HG03558 (cell line): ENCODE measurements around the gene NFRKB.

Experiments
- ATAC-seq: cut with Tn5 transposase; IDR thresholded peaks from one replicate; pipeline ENCODE4 v1.9.1; 2021; ENCODE audit warnings: moderate number of reproducible peaks; ENCODE audit not compliant: unreplicated experiment; ENCODE audit errors: extremely low read depth

Gene NFRKB

DNA sequence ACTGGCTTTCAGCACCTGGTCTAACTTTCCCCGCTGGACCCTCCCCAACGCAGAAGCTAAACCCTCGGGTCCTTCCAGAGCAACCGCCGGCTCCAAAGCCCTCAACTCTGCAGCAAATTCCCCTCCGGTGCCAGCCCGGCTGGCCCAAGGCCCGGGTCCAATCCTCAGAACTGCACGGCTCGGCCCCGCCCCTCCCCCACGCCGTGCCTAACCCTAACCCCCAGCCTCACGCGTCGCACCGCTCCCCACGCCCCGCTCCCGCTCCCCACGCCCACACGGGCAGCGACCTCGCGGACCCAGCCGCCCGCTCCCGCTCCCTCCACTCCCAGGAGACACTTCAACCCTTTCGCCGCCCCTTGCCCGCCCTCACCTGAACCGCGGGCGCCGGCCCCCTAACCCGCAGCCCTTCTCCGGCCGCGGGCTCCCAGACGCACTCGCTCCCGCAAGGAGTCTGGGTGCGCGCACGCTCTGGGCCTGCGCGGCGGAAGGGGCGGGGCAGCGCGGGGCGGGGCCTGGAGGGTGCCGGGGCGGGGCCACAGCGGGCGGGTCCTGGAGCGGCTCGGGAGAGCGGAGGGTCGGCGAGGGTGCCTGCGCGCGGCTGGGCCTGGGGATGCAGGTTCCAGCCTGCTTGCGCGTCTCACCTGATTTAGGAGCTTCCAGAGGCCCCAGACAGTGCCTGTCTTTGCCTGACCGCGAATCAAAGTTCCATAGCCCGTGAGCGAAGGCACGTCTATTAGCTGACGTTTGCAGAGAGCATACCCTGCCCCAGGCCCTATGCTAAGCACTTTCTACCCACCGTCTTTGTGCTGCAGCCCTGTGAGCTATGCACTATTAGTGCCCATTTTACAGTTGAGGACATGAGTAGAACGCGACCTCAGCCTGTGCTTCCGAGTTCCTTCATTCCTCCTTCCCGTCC is at the start of gene NFRKB:
Gene NFRKB, minus strand, starts transcription at position 453 of the 916 bp plus-strand sequence. CDS start 2,729 bp downstream, outside the sequence.
- peak; percentile 85 for ATAC-seq

DNA sequence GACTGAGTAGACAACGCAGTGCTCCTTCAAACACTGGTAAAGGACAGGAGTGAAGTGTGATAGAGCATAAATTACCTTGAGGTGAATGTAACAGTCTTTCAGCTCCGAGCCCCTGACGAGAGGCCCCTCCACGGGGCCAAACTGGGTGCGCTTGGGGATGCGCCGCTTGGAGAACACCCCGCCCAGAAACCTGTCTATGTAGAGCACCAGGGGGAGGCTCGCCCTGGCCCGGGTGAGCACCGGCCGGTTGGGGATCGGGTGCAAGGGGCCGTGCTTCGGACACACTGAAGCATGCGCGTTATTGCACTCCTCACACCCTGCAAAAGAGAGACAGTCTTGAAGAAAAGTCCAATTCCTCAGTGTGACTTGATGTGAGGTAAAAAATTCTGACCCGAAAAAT is 49.3 kb upstream of the NFRKB start:
- ATAC-seq: no peak

DNA sequence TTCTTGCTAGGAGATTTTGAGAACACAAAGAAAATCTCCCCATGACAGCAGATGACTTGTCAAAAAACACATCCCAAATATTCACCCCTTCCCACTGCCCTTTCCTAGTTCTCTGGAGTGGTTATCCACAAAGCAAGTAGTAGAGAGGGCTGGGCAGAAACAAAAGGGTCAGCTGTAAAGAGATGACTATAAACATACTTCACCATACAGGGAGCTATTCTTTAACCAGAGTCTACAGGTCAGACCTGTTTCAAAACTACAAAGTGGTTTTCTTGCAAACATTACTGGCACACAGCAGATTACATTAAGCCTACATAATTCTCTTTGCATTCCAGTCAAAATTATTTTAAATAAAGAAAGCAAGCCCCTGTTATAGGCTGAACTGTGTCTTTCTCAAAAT is 47.7 kb upstream of the NFRKB start:
- ATAC-seq: no peak

DNA sequence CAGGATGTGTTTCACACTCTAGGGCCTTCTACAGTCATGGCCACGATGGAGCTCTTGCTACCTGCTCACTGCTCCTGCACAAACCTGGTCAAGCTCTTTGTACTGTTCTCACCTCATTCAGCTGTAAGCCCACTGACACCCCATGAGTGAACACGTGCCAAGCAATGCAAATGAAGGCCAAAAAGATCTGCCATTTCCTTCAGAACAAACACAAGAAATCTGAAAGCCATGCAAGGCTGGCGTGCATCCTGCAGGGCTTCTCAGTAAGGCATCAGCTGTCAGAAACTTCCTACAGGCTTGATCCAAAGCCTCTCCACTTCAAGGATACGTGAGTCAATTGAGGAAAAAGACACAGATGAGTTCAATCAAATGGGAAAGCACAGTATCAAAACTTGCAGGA is 44.1 kb upstream of the NFRKB start:
- ATAC-seq: no peak

DNA sequence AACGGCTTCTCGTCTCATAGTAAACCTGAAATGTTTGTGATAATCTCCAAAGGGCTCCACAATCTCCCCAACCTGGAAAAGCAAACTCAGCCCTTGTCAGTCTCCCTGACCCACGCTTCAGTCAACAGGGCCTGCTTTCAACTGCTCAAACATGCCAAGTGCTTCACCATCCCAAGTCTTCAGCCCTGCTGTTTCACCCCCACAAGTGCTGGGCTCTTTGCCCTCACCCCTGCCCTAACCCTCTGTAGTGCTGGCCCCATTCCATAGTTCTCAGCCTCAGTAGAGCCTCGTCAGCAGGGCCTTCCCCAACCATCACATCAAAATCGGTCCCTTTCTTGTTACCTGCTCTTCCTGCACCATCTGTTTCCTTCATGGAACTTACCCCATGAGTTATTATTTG is 43.4 kb upstream of the NFRKB start:
- ATAC-seq: no peak

DNA sequence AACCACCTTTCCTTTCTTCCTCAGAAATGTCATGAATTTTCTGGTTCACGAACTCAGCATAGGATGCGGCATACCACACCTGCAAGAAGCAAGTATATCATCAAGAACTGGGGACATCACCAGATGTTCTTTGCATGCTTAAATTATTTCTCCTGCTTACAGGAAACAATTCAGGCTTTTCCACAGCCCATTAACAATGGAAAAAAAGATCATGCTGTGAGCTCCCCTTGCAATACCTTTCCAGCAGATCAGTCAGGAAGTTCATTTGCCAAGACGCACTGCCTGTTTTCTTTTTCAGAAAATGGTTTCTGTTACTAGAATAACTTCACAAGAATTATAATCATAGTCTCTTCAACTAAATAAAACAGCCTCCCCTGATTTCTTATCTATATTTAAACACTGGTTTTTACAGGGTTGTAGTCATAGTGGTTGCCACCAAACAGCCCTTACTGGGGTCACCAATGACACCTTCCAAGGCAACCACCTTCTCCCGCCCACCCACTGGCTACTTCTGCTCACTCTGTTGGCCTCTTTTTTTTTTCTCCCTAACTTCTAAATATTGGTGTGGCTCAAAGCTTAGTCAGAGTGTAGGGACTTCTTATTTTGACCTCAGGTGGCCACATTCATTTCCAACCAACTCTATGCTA is 42.3 kb upstream of the NFRKB start:
- ATAC-seq: no peak

DNA sequence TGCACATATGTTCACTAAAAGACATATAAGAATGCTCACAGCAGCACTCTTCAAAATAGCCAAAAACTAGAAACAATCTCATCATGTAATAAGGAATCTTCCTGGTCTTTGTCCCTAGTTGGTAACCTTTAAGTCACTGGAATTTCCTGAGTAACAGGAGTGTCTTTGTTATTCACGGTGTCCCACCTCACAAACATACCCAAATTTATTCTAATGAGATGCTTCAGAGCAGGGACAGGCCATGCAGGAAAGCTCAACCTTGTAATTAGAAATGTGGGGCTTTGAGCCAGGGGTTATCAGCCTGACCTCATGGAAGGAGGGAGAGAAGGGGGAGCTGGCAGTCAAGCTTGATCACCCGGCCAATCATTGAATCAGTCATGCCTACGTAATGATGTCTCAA is 40.3 kb upstream of the NFRKB start:
- no peak for ATAC-seq

DNA sequence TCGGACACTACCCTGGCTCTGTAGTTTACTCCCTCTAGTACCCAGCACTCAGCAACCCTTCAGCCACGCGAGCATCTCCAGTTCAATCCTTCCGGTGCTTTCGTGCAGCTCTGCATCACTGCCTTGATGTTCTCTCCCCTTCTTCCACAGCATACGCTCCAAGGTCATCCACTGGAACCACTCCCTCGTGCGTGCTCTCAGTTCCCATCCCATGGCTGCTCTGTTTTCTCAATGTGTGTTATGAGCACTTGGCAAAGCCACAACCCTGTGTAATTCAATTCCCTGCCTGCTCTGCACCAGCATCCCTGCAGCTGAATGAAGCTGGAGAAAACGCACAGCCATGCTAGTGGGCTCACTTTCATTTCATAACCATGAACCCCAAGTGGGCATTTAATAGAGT is 38.5 kb upstream of the NFRKB start:
- no peak for ATAC-seq

DNA sequence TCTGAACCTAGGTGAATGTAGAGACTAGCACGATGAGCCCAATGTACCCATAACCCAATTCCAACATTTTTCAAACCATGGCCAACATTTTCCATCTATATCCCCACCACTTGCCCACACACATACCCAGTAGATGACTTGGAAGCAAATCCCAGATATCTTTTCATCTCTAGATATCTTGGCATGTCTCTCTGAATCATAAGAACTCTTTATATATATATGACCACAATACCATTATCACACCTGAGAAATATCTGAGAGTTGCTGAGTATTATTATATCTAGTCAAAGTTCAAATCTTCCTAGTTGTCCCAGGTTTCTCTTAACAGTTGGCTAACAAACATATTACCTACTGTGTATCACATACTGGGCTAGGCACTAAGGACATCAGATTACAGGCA is 37.9 kb upstream of the NFRKB start:
- ATAC-seq: no peak

DNA sequence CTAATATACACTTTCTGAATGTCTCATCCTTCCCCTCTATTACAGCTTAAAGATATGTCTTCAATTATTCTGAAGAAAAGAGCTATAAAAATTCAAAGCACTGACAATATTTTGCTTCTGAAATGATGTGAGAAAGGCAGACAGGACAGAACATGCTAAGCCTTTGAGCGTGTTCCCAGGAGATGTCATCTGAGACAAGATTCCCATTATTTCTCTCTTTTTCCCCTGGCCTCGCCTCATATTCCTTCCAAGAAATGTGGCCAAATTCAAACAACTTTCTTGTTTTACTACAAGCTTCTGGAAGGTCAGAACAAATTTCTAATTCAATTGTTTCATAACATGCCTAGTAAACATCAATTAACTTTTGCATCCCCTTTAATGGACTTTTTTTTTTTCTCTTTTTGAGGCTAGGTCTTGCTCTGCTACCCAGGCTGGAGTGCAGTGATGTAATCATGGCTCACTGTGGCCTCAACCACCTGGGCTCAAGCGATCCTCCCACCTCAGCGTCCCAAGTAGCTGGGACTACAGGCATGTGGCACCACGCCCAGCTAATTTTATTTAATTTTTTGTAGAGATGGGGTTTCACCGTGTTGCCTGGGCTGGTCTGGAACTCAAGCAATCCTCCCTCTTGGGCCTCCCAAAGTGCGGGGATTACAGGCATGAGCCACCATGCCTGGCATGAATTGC is 37.1 kb upstream of the NFRKB start:
- no peak for ATAC-seq

DNA sequence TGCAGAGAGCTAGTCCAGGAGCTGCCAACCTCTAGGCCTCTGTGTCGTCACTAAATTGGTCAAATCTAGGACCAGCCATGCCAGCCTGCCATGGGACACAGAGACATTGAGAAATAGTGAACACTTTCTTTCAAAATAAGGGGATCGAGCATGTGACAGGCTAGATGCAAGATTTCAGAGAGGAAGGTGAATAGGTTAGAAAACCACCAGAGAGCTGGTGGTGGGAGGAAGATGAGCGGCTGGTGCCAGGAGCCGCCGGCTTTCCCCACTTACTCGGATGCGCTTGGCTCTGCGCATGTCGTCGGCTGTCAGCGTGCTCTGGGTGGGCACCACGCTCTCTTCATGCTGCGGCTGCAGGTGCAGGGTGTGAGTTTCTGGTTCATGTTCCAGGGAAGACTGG is 35.4 kb upstream of the NFRKB start:
- no peak for ATAC-seq

DNA sequence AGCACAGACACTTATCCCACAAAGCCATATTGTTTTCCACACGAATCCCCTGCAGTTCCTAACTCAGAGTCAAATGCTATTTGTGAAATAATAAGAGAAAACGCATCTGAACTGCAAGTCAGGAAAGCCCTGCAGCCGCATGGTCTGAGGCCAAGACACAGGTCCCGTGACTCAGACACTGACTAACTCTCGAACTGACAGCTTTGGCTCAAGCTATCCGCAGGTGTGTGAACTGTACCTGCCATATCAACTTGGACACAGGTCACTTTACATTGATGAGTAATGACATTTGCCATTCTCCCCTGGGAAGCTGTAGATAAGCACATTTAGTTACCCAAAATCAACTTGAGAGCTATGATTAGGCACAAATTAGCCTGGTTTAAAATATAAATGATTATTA is 34.9 kb upstream of the NFRKB start:
- ATAC-seq: no peak

DNA sequence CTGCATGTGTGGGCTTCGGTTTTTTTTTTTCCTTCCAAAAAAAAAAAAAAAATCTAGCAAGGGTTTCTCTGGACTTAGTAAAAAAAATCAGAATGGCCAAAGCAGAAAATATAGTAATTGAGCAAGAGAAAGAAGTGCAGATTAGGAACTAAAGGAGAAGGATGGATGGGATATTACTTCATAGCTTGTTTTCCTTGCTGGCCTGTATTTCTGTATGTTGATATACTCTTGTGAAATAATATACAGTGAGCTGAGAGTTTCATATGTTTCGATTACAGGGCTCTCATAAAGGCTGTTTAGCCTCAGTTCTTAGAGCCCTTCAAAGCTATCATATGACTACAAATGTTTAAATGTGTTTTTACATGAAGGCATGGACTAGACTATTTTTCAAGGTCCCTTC is 34.3 kb upstream of the NFRKB start:
- ATAC-seq: no peak

DNA sequence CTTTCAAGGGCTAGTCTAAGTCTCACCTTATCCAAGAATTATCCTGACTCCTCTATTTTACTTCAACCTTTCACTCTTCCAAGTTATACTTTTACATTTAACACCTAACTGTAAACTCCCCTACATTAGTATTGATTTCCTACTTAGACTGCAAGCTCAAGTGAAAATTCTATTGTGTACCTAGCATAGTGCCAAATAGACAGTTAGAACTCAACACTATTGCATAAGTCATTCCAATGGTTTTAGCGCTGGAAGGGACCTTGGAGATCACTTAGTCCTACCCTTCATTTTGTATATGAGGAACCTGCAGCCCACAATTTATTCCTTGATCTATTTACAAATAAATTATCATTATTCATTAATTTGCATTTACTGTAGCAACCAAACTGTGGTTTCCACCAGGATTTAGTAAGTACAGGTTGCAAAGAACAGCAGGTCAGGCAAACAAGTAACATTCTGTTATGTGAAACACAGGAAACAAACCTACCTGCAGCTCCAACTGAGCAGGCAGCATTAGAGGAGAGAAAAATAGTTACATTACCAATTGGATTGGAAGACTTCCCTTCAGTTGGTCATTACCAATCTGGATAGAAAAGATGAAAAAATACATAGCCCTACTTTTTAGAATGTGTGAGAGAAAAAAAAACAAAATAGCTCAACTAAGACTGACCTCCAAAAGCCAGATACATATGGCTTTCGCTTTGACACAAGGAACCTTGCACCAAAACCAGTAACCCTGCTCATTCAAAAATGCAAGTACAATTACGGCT is 33.7 kb upstream of the NFRKB start:
- no peak for ATAC-seq

DNA sequence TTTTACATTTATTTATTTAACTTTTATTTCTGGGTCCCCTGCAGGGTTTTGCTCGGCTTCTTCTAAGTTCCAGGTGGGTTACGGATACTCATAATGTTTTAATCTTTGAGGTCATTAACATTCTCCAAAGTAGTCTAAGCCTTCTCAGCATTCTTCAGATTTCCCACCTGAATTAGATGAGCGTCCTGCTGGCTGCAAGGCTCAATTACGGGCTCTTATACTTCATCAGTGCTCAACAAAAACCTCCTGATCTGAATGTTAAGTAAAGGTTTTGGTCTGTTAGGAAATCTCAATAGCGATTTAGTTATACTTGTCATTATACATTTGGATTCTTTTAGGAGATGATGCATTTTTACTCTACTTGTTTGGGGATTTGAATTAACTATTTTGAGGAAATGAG is 27.3 kb upstream of the NFRKB start:
- no peak for ATAC-seq

DNA sequence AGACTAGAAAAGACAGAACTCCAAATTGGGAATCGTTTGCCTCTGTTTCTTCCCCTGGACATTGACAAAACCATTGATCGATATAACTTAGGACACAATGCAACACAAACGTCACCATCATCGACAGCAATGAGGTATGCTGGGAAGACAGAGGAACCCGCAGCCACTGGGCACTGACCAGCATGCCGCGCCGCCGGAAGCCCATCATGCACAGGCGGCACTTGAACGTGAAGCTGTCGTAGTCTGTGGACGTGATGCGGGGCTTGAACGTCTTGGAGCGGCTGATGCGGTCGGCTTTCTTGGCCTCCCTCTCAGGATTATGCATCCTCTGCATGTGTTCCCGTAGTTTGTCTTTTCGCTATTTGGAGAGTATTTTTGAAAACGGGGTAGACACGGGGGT is 23.0 kb upstream of the NFRKB start:
- no peak for ATAC-seq

DNA sequence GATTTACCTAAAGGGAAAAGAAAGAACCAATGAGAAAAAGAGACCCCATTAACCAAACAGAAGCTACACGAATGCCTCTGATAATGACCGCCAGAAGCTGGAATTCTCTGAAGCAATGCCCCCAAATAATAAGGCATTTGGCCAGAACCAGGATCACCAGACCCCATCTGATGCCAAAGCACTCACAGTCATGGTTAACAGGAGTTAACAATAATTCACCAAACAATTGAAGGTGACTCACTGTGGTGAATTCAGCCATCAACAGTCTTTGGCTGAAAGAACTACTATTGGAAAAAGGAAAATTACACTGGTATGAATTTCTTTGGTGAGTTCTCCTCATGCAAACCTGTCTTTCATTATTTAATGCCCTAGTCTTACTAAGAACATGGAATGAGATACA is 21.9 kb upstream of the NFRKB start:
- ATAC-seq: no peak

DNA sequence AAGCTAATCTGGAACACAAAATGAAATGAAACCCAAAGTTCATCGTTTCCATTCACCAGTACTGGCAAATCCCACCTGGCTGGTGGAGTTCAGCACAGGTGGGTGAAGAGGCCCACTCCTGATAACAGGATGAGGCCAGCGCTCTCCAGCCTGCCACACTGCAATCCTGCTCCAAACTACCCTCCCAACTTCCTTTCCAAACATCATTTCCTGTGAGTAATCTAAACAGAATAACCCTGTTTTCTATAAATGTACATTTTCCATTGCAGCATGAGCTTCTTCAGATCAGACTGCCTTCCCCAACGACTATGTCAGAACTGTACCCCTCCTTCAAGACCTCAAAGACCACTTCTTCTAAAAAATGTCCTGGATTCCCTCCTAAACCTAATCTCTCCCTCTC is 15.9 kb upstream of the NFRKB start:
- no peak for ATAC-seq

DNA sequence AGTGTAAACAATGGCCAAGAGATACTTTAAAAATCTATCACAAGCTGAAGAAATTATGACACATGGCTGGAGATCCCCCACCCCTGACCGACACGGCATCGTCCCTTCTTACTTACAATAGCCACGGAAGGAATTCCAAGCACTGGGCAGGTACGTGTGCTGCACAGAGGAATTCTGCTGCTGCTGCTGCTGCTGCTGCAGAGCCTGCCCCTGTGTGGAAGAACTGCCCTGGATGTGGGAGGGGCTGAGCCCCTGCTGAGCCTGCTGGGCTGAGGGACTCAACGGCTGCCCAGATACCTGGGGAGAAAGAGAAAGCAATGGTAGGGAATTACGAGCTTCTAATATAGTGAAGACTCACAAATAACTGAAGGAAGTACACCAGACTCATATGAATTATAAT is 15.0 kb upstream of the NFRKB start:
- no peak for ATAC-seq

DNA sequence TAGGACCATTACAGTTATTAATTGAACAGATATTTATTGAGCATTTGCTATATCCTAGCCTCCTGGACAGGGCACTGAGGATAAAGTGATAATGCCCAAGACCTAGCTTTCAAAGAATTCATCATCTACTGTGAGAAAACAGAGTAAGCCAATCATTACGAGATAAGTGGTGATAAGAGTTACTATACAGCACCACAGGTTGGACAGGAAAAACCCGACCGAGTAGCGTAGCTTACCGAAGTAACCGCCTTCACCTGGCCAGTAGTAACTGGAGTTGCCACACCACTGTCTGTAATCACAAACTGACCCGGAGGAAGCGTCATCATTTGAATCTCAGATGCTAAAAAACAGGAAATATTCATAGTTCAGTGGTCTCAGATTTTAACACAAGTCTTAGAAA is 10.0 kb upstream of the NFRKB start:
- ATAC-seq: no peak

DNA sequence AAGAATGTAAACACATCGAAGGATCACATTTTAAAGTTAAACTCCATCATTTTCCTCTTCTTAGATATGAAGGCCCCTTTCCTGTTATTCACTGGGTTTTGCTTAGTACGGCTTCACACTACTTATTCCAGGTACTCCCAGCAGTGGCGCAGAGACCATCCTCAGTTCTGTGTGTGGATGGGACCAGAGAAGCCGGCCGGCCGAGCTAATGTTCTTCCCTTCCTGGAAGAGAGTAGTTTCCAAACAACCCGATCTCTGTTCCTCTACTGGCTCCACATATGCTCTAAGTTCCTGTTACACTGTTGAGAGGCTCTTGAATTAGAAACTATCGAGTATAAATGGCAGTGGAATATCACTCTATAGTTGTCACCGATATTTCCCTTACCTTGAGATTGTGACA is 684 bp upstream of the NFRKB start:
- no peak for ATAC-seq
